Ovary (tissue), 9 donors: Measurements from ENCODE around the gene KLHL42. TPM values are rescaled to one million over a fixed set of nuclear protein-coding genes. Genes with fewer than 3 reads are reported as not detected.

Experiments
- DNase-seq, 5 donors: peaks; one replicate each; pipeline ENCODE4 v3.0.0-alpha.2; 2019 to 2020
- H3K27ac ChIP-seq, 2 donors: fragments of 200-600 bp; one replicate each; pipeline versions ENCODE4 v1.5.1 to v1.8.0; 2019 to 2022
- H3K27me3 ChIP-seq: fragments of 200-600 bp; one replicate; pipeline ENCODE4 v1.8.0; 2022
- H3K36me3 ChIP-seq: fragments of 200-600 bp; sonication (generic); one replicate; pipeline ENCODE4 v1.5.1; 2019
- H3K4me1 ChIP-seq: one replicate; pipeline ENCODE4 v1.8.1; 2013; ENCODE audit warnings: mild to moderate bottlenecking, moderate library complexity; ENCODE audit not compliant: insufficient read depth
- H3K4me3 ChIP-seq: fragments of 200-600 bp; sonication (generic); one replicate; pipeline ENCODE4 v1.5.1; 2017
- H3K9me3 ChIP-seq, 2 donors: fragments of 200-600 bp in 1 of 2; sonication (generic) in 1 of 2; one replicate each; pipeline versions ENCODE4 v1.5.1 to v1.8.1; 2013 to 2019; ENCODE audit warnings: mild to moderate bottlenecking in 1 of 2, moderate library complexity in 1 of 2
- EP300 ChIP-seq: sonication (generic); formaldehyde crosslinking; IDR thresholded peaks from one replicate; pipeline ENCODE4 v1.6.1; 2017; ENCODE audit warnings: antibody characterized with exemption
- POLR2A ChIP-seq: fragments of 450-650 bp; IDR thresholded peaks from one replicate; pipeline ENCODE4 v1.6.1; 2017; ENCODE audit warnings: antibody characterized with exemption, mild to moderate bottlenecking, moderate library complexity
- WGBS, 3 donors: extraction: QIAGEN DNeasy Blood & Tissue Kit in 1 of 3; methylation state at CpG; one replicate each; pipeline versions ENCODE4 v1.1.5 to v1.1.7; 2013 to 2017; 5-methylcytosine and 5-hydroxymethylcytosine counted together
- intact Hi-C, 4 donors: fragments of 100-400 bp; cut with DNase I; formaldehyde crosslinking; loops; one replicate each; pipeline versions ENCODE4 v1.11.0 to v1.15.1; 2022 to 2023
- polyA plus RNA-seq, 2 donors: library from polyadenylated mRNA; stranded (reverse); fragments of 200-250 nt in 1 of 2; fragments of 350-450 nt in 1 of 2; fragmentation: Illumina TruSeq in 1 of 2; extraction: RNeasy Lipid Tissue Mini Kit (QIAGEN cat#74804) in 1 of 2; gene quantifications; one replicate each; pipeline ENCODE4 v1.2.3, GENCODE V29; 2013 to 2014
- total RNA-seq, 7 donors: library from RNA; depleted of rRNA in 2 of 7; stranded (reverse); fragments of >200 nt in 2 of 7; fragmentation: NEBNext Ultra II Directional in 3 of 7; extraction: Animal tissue kit (Norgen Biotek cat#: 25700) in 3 of 7; gene quantifications; one replicate each; pipeline versions ENCODE4 v1.1.0 to v1.2.4, GENCODE V29; 2016 to 2023
- TF ChIP-seq, protein P1 (sequence below), 3 donors: fragments of 450-650 bp in 2 of 3; fragments of 200-600 bp in 1 of 3; IDR thresholded peaks; one replicate each; pipeline versions ENCODE4 v1.5.1 to v1.8.0; 2016 to 2022; ENCODE audit warnings: antibody characterized with exemption in 3 of 3, mild to moderate bottlenecking in 1 of 3
- donor health status: DM: no; HTN: no; CAD: no; lungs with moderate emphysema.
- donor health status: DM: no; HTN: no; CAD: no.
- donor health status: Bipolar disorder and iron deficiency.
- donor health status: DM: yes; HTN: yes; CAD: no.
- donor health status: DM: no; HTN: no; CAD: no.
- donor health status: DM: yes; HTN: yes; CAD: no.

KLHL42 gene
- total and polyA plus RNA-seq, 9 donors: 7.0 to 28.4 (median 18.8) TPM

DNA sequence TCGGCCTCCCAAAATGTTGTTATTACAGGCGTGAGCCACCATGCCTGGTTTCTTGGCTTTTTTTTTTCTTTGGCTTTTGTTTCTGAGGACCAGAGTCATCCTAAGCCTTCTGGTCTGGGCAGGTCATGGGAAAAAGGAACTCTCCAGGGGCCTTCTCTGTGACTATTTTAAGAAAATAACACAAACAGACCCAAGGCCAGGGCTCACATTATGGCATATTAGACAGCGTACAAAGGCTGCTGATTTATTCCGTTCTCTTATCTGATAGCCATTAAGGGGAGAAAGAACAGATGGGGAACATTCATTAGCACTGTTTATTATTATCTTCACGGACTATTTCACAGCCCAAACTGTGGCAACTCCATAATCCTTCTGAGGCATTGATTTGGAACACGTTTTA is 28.8 kb downstream of the KLHL42 start:
- no peak for TF ChIP-seq EP300
- TF ChIP-seq, protein P1, sequence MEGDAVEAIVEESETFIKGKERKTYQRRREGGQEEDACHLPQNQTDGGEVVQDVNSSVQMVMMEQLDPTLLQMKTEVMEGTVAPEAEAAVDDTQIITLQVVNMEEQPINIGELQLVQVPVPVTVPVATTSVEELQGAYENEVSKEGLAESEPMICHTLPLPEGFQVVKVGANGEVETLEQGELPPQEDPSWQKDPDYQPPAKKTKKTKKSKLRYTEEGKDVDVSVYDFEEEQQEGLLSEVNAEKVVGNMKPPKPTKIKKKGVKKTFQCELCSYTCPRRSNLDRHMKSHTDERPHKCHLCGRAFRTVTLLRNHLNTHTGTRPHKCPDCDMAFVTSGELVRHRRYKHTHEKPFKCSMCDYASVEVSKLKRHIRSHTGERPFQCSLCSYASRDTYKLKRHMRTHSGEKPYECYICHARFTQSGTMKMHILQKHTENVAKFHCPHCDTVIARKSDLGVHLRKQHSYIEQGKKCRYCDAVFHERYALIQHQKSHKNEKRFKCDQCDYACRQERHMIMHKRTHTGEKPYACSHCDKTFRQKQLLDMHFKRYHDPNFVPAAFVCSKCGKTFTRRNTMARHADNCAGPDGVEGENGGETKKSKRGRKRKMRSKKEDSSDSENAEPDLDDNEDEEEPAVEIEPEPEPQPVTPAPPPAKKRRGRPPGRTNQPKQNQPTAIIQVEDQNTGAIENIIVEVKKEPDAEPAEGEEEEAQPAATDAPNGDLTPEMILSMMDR (IDR thresholded peaks at IDR 0.05): no peak
- TF ChIP-seq POLR2A: no peak
- no peaks in the 10 kb centered on the region for H3K4me1 ChIP-seq
- no peaks in the 10 kb centered on the region for H3K36me3 ChIP-seq
- no peak overlapping the region for H3K27ac ChIP-seq
- 34 to 38% (median 37%) methylated on average over 6 of the region's 6 CpGs for WGBS, 3 donors
- no peaks in the 10 kb centered on the region for H3K27me3 ChIP-seq
- no peaks in the 10 kb centered on the region for H3K9me3 ChIP-seq
- no peak for DNase-seq
- H3K4me3 ChIP-seq: no peak overlapping the region
- intact Hi-C loops: no loop called here

DNA sequence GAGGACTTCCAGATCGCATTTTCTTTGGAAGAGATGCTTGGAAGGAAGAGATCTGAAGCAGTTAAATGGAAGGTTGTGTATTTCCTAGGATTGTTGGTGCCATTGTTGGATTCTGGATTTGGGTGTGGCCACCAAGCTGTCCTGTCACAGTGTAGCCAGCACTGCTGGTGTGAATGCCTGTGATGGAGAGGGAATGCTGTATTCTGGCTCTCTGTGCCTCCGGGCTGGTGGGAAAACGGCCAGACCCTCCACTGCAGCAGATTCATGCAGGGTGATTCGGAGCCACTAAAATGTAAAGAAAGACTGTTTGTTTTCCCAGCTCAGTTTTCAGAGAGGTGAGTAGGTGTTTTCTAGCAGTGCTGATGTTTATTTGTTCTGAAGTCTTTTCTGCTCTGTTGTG is 30.7 kb downstream of the KLHL42 start:
- intact Hi-C loops: loop anchor here in 1 of 4 donors (10.0 kb wide), 1 partner anchor 66 kb away; no protein-coding TSS in a partner anchor
- no peaks in the 10 kb centered on the region for H3K27me3 ChIP-seq
- H3K4me1 ChIP-seq: no peaks in the 10 kb centered on the region
- no peak overlapping the region for H3K27ac ChIP-seq
- no peaks in the 10 kb centered on the region for H3K9me3 ChIP-seq
- WGBS, 3 donors: 69 to 82% (median 72%) methylated on average over 4 of the region's 4 CpGs
- no peak for TF ChIP-seq EP300
- no peak overlapping the region for H3K4me3 ChIP-seq
- DNase-seq: no peak
- no peaks in the 10 kb centered on the region for H3K36me3 ChIP-seq

DNA sequence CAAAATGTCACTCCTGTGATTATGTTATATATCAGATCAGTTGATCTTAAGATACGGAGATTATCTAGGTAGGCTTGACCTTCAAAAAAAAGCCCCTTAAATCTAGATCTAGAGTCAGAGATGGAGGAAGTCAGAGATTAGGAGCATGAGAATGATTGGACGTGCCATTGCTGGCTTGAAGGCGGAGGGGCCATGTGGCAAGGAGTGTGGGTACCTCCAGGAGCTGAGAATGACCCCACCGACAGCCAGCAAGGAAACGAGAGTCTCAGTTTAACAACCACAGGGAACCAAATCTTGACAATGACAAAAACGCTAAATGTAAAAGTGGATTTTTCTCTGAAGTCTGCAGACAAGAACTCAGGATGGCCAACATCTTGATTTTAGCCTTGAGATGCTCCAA is 32.5 kb downstream of the KLHL42 start:
- no peak for TF ChIP-seq POLR2A
- TF ChIP-seq, protein P1 (IDR thresholded peaks at IDR 0.05): no peak
- no peak for TF ChIP-seq EP300
- Histone ChIP-seq H3K4me3 (no peak overlapping the region), H3K4me1 (no peaks in the 10 kb centered on the region), H3K36me3 (no peaks in the 10 kb centered on the region), H3K9me3 (no peaks in the 10 kb centered on the region), H3K27ac (no peak overlapping the region), H3K27me3 (no peaks in the 10 kb centered on the region)
- WGBS, 3 donors: 75 to 79% (median 79%) methylated on average over 6 of the region's 6 CpGs
- intact Hi-C loops: loop anchor here in 1 of 4 donors (10.0 kb wide), 1 partner anchor 68 kb away; no protein-coding TSS in a partner anchor
- no peak for DNase-seq

DNA sequence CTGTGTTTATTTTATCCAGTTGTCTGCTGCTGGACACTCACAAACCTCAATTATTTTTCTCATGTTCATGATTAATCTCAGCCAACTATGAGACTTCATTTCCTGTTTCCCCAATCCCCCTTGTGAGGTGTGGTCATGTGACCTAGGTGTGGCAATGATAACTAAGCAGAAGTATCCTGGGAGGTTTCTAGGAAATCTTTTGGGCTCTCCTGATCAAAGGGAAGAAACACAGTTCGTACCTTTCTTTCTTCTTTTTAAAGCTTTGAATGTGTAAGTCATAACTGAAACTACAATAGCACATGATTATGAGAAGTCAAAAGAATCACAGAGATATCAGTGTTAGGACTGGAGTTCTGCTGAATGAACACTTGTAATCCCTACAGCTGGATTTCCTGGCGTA is 34.4 kb downstream of the KLHL42 start:
- Histone ChIP-seq H3K4me3 (no peak overlapping the region), H3K9me3 (no peaks in the 10 kb centered on the region), H3K36me3 (no peaks in the 10 kb centered on the region), H3K27me3 (no peaks in the 10 kb centered on the region), H3K4me1 (peaks cover 2% of the 10 kb centered on the region), H3K27ac (no peak overlapping the region)
- 55 to 73% (median 58%) methylated on average over 2 of the region's 2 CpGs for WGBS, 3 donors
- intact Hi-C loops: loop anchor here in 1 of 4 donors (10.0 kb wide), 1 partner anchor 70 kb away; no protein-coding TSS in a partner anchor
- DNase-seq: no peak
- TF ChIP-seq EP300 (no peak), POLR2A (no peak)
- TF ChIP-seq, protein P1 (IDR thresholded peaks at IDR 0.05): no peak

DNA sequence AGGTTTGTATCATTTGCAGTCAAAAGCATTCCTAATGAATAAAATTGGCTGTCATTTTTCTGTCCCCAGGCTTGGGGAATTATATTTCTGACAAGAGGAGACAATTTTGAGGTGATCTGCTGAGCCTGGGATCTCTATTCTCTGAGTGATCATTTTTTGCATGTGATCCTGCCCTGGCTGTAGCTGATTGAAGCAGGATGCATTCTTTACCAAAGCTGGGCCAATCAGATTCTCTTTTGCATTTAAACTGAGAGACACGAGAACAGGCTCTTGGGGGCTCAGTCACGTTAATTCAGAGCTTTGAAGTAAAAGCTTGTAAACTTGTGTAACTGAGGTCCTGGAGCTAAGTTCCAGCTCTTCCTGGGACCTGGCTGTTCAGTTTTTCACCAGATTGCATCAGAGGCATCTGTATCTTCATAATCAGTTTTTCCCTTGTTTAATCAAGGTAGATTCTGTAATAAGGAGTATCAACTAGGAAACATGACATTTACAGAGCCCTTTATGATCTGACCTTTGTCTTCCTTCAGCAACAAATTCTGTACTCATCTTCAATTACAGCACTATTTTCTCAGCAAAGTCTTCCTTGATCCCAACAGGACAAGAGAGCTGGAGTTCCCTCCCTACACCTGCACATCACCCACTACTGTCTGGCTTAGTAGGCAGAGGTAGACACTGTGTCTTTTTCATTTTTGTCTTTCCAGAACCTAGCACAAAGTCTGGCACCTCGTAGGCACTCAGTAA is 35.0 kb downstream of the KLHL42 start:
- intact Hi-C loops: loop anchor here in 1 of 4 donors (10.0 kb wide), 1 partner anchor 70 kb away; no protein-coding TSS in a partner anchor
- TF ChIP-seq, protein P1 (IDR thresholded peaks at IDR 0.05): no peak
- TF ChIP-seq EP300 (no peak), POLR2A (no peak)
- Histone ChIP-seq H3K4me3 (no peak overlapping the region), H3K27me3 (no peaks in the 10 kb centered on the region), H3K4me1 (peaks cover 2% of the 10 kb centered on the region), H3K27ac (no peak overlapping the region), H3K9me3 (no peaks in the 10 kb centered on the region), H3K36me3 (no peaks in the 10 kb centered on the region)
- WGBS, 3 donors: 23 to 40% (median 30%) methylated on average over 3 of the region's 3 CpGs
- DNase-seq: no peak
